ENCODE measurements around the gene IGDCC3. TPM values are rescaled to one million over a fixed set of nuclear protein-coding genes. Genes with fewer than 3 reads are reported as not detected.

IGDCC3 gene
- total RNA-seq: not detected in 2 replicates

GRCh38 chr15:65377976-65378366 is at the start of gene IGDCC3:
Gene IGDCC3, minus strand, starts transcription at chr15:65378002. Its CDS starts 214 bp downstream, at chr15:65377788.

GRCh38 chr15:65304381-65305149 is 73.2 kb downstream of the IGDCC3 start, which contains the start of gene RNU5B-1:
Gene RNU5B-1, plus strand, starts transcription at chr15:65304677.

GRCh38 chr15:65286704-65287519 is 90.9 kb downstream of the IGDCC3 start, which contains the start of gene PARP16:
Gene PARP16, minus strand, starts transcription at chr15:65286883. Its CDS starts 457 bp downstream, at chr15:65286426.

Other genes starting within 250 kb of the IGDCC3 start
- gene PDCD7, start 244.2 kb downstream of the IGDCC3 start, total RNA-seq: 14.0 and 17.9 TPM in 2 replicates
- 62.2 and 88.3 TPM in 2 replicates for gene CLPX, start 192.7 kb downstream of the IGDCC3 start, total RNA-seq
- gene CILP, start 166.5 kb downstream of the IGDCC3 start, total RNA-seq: under 0.01 and 0.07 TPM in 2 replicates
- 2.1 and 5.0 TPM in 2 replicates for gene PARP16, start 91.1 kb downstream of the IGDCC3 start, total RNA-seq
- gene RNU5A-1, start 82.0 kb downstream of the IGDCC3 start, total RNA-seq: not detected in 2 replicates
- gene RNU5B-1, start 73.3 kb downstream of the IGDCC3 start, total RNA-seq: not detected in 2 replicates
- gene IGDCC4, start 44.9 kb upstream of the IGDCC3 start, total RNA-seq: 0.14 and 0.34 TPM in 2 replicates
- gene DPP8, start 139.7 kb upstream of the IGDCC3 start, total RNA-seq: 42.0 and 50.5 TPM in 2 replicates
- gene HACD3, start 152.5 kb upstream of the IGDCC3 start, total RNA-seq: 68.4 and 95.0 TPM in 2 replicates
- 33.2 and 41.3 TPM in 2 replicates for gene INTS14, start 233.1 kb upstream of the IGDCC3 start, total RNA-seq
- gene SLC24A1, start 243.9 kb upstream of the IGDCC3 start, total RNA-seq: 3.4 and 8.0 TPM in 2 replicates

All from nasal cavity respiratory epithelium epithelial cell of viscerocranial mucosa (primary cell).